H1 (cell line): ENCODE data around the gene CUEDC2. TPM values are rescaled to one million over a fixed set of nuclear protein-coding genes. Genes with fewer than 3 reads are reported as not detected.

ENCODE experiments used
- CTCF ChIA-PET: fragments of 300-600 bp; sonication (Branson Sonifier 250); formaldehyde crosslinking; loops from one replicate; lab custom pipeline; 2021; ENCODE audit not compliant: partially characterized antibody; lab: Charles Lee
- POLR2A ChIA-PET: fragments of 300-600 bp; sonication (Branson Sonifier 250); formaldehyde crosslinking; loops from one replicate; lab custom pipeline; 2021; ENCODE audit warnings: inconsistent platforms; ENCODE audit not compliant: partially characterized antibody; lab: Charles Lee
- DNase-seq, 2 experiments: peaks; one replicate each; pipeline versions ENCODE4 v3.0.0 to v3.0.0-alpha.2; 2010 to 2022; ENCODE audit warnings: low spot score in 2 of 2, low read depth in 1 of 2, mixed read lengths in 1 of 2
- FAIRE-seq: peaks from 2 replicates; lab custom pipeline; 2011; peaks lifted over from hg19 to GRCh38; lab: Jason Lieb, UNC
- H2AFZ ChIP-seq: 2 replicates; pipeline ENCODE4 v1.8.1; 2012; ENCODE audit warnings: low read length, inconsistent platforms
- H2AK5ac ChIP-seq: 2 replicates; pipeline ENCODE4 v1.6.1; 2013; ENCODE audit warnings: low read depth, low read length
- H2BK120ac ChIP-seq: replicated peaks from 2 replicates; pipeline ENCODE3; 2013; ENCODE audit warnings: low read depth, low read length, inconsistent platforms
- H2BK12ac ChIP-seq: 2 replicates; pipeline ENCODE4 v1.6.1; 2013; ENCODE audit warnings: low read depth, low read length
- H2BK15ac ChIP-seq: 2 replicates; pipeline ENCODE4 v1.6.1; 2013; ENCODE audit warnings: low read length
- H2BK20ac ChIP-seq: 2 replicates; pipeline ENCODE4 v1.6.1; 2013; ENCODE audit warnings: low read length
- H2BK5ac ChIP-seq: 2 replicates; pipeline ENCODE4 v1.6.1; 2013; ENCODE audit warnings: low read depth, low read length
- H3K14ac ChIP-seq: 2 replicates; pipeline ENCODE4 v1.6.1; 2013; ENCODE audit warnings: inconsistent platforms; ENCODE audit not compliant: insufficient read length
- H3K18ac ChIP-seq: 2 replicates; pipeline ENCODE4 v1.6.1; 2013; ENCODE audit warnings: low read length; ENCODE audit errors: extremely low read depth
- H3K23ac ChIP-seq: 2 replicates; pipeline ENCODE4 v1.6.1; 2013; ENCODE audit warnings: inconsistent platforms; ENCODE audit not compliant: insufficient read length
- H3K23me2 ChIP-seq: 2 replicates; pipeline ENCODE4 v1.6.1; 2013; ENCODE audit warnings: low read depth, low read length
- H3K27ac ChIP-seq: 2 replicates; pipeline ENCODE4 v1.6.1; 2011; ENCODE audit warnings: low read depth, low read length, inconsistent platforms
- H3K27me3 ChIP-seq, 4 experiments: replicated peaks in 1 of 4; 1 replicate in 1 of 4; 2 replicates in 3 of 4; pipeline versions ENCODE4 v1.6.1 to v1.8.1; 2011 to 2013; ENCODE audit warnings: low read length in 3 of 4, mild to moderate bottlenecking in 3 of 4, inconsistent platforms in 2 of 4, mixed read lengths in 2 of 4, moderate library complexity in 1 of 4; ENCODE audit not compliant: control insufficient read depth in 3 of 4, insufficient read depth in 3 of 4; ENCODE audit errors: extremely low read depth in 1 of 4
- H3K36me3 ChIP-seq, 4 experiments: 2 replicates each; pipeline versions ENCODE4 v1.6.1 to v1.8.1; 2011 to 2013; ENCODE audit warnings: mild to moderate bottlenecking in 4 of 4, low read length in 3 of 4, moderate library complexity in 2 of 4, control low read depth in 1 of 4, inconsistent platforms in 1 of 4; ENCODE audit not compliant: insufficient read depth in 4 of 4, control insufficient read depth in 2 of 4
- H3K4ac ChIP-seq: replicated peaks from 2 replicates; pipeline ENCODE3; 2013; ENCODE audit warnings: low read length, low read depth, mixed read lengths, inconsistent platforms; ENCODE audit not compliant: insufficient read length
- H3K4me1 ChIP-seq, 4 experiments: replicated peaks in 1 of 4; 1 replicate in 1 of 4; 2 replicates in 3 of 4; pipeline versions ENCODE4 v1.6.1 to v1.8.1; 2011 to 2013; ENCODE audit warnings: low read length in 3 of 4, inconsistent platforms in 2 of 4, mixed read lengths in 1 of 4; ENCODE audit not compliant: insufficient read depth in 4 of 4, control insufficient read depth in 3 of 4
- H3K4me2 ChIP-seq, 2 experiments: 2 replicates each; pipeline versions ENCODE4 v1.6.1 to v1.8.1; 2011 to 2013; ENCODE audit warnings: low read depth in 2 of 2, low read length in 2 of 2, control low read depth in 1 of 2, inconsistent platforms in 1 of 2, mild to moderate bottlenecking in 1 of 2; ENCODE audit not compliant: insufficient read depth in 1 of 2
- H3K4me3 ChIP-seq, 4 experiments: fragments of 200-600, 300-600 bp in 1 of 4; sonication (generic), shearing (Covaris generic), sonication (Bioruptor Twin) in 1 of 4; 2 replicates each; pipeline versions ENCODE4 v1.5.1 to v1.8.1; 2011 to 2016; ENCODE audit warnings: low read length in 4 of 4, low read depth in 3 of 4, control low read depth in 2 of 4, inconsistent platforms in 2 of 4, mild to moderate bottlenecking in 2 of 4, mixed read lengths in 1 of 4, moderate library complexity in 1 of 4; ENCODE audit not compliant: insufficient read depth in 2 of 4; ENCODE audit errors: extremely low read depth in 1 of 4
- H3K56ac ChIP-seq: replicated peaks from 2 replicates; pipeline ENCODE3; 2013; ENCODE audit warnings: low read depth, mild to moderate bottlenecking, mixed read lengths, low read length, inconsistent platforms; ENCODE audit not compliant: insufficient read length
- H3K79me1 ChIP-seq: 2 replicates; pipeline ENCODE4 v1.6.1; 2013; ENCODE audit warnings: low read depth, low read length, control low read depth
- H3K79me2 ChIP-seq, 2 experiments: 2 replicates each; pipeline versions ENCODE4 v1.6.1 to v1.8.1; 2012 to 2013; ENCODE audit warnings: low read length in 2 of 2, mild to moderate bottlenecking in 2 of 2, inconsistent platforms in 1 of 2; ENCODE audit not compliant: insufficient read depth in 2 of 2, control insufficient read depth in 1 of 2
- H3K9ac ChIP-seq, 4 experiments: replicated peaks in 1 of 4; 1 replicate in 1 of 4; 2 replicates in 3 of 4; pipeline versions ENCODE4 v1.6.1 to v1.8.1; 2011 to 2013; ENCODE audit warnings: low read depth in 3 of 4, low read length in 3 of 4, control low read depth in 2 of 4, mild to moderate bottlenecking in 2 of 4, moderate library complexity in 2 of 4, inconsistent platforms in 1 of 4; ENCODE audit errors: extremely low read depth in 1 of 4
- H3K9me3 ChIP-seq, 2 experiments: 2 replicates each; pipeline versions ENCODE4 v1.6.1 to v1.8.1; 2012 to 2013; ENCODE audit warnings: mild to moderate bottlenecking in 2 of 2, moderate library complexity in 2 of 2, control low read depth in 1 of 2, inconsistent platforms in 1 of 2, low read depth in 1 of 2, low read length in 1 of 2, mixed read lengths in 1 of 2; ENCODE audit not compliant: insufficient read depth in 2 of 2
- H4K20me1 ChIP-seq, 2 experiments: replicated peaks in 1 of 2; 2 replicates each; pipeline versions ENCODE3 to v1.8.1; 2011 to 2013; ENCODE audit warnings: inconsistent platforms in 2 of 2, low read length in 2 of 2, mild to moderate bottlenecking in 1 of 2; ENCODE audit not compliant: insufficient read depth in 2 of 2, control insufficient read depth in 1 of 2
- H4K5ac ChIP-seq: 2 replicates; pipeline ENCODE4 v1.6.1; 2013; ENCODE audit warnings: low read length, low read depth, mixed read lengths, inconsistent platforms; ENCODE audit not compliant: insufficient read length
- H4K8ac ChIP-seq: 2 replicates; pipeline ENCODE4 v1.8.0; 2013; ENCODE audit warnings: mild to moderate bottlenecking, moderate library complexity, low read length, inconsistent platforms; ENCODE audit not compliant: insufficient read depth; ENCODE audit errors: extremely low read depth
- H4K91ac ChIP-seq: replicated peaks from 2 replicates; pipeline ENCODE3; 2013; ENCODE audit warnings: low read length, mixed read lengths, inconsistent platforms; ENCODE audit not compliant: insufficient read length
- BACH1 ChIP-seq: IDR thresholded peaks from 2 replicates; pipeline ENCODE4 v1.6.1; 2012; ENCODE audit warnings: low read length, improper control_type of control experiment
- CBX5 ChIP-seq: fragments of 300-800, 300-1000 bp; sonication (generic); IDR thresholded peaks from 2 replicates; pipeline ENCODE4 v1.7.1; 2016; ENCODE audit warnings: antibody characterized with exemption, low read length, low read depth
- EGR1 ChIP-seq: IDR thresholded peaks from 2 replicates; pipeline ENCODE4 v1.6.1; 2011; ENCODE audit warnings: low read depth, low read length, borderline replicate concordance
- SAP30 ChIP-seq: fragments of 300-600 bp; sonication (generic); IDR thresholded peaks from 2 replicates; pipeline ENCODE4 v1.7.1; 2012; ENCODE audit warnings: low read length, moderate library complexity, mild to moderate bottlenecking, inconsistent platforms; ENCODE audit not compliant: insufficient read depth, insufficient replicate concordance
- TBP ChIP-seq: IDR thresholded peaks from 2 replicates; pipeline ENCODE4 v1.6.1; 2011; ENCODE audit warnings: low read depth, low read length, improper control_type of control experiment
- WGBS, 2 experiments: shearing (Covaris generic) in 1 of 2; methylation state at CpG; one replicate each; pipeline versions ENCODE4 v1.1.6 to v1.1.7; 2013 to 2015; ENCODE audit warnings: low lambda C conversion rate in 2 of 2, mixed read lengths in 2 of 2, inconsistent platforms in 1 of 2, low coverage in 1 of 2, missing lambda C conversion rate in 1 of 2; ENCODE audit not compliant: insufficient replicate concordance in 2 of 2, insufficient coverage in 1 of 2, insufficient read length in 1 of 2; ENCODE audit errors: extremely low coverage in 1 of 2, missing lambda C conversion rate in 1 of 2; 5-methylcytosine and 5-hydroxymethylcytosine counted together
- polyA plus RNA-seq, 7 experiments: library from polyadenylated mRNA; depleted of rRNA in 3 of 7; stranded (reverse) in 5 of 7; unstranded in 2 of 7; fragments of >200 nt in 5 of 7; fragments of 200-250 nt in 2 of 7; gene quantifications; 1 replicate in 5 of 7; 2 replicates in 1 of 7; 4 replicates in 1 of 7; pipeline versions ENCODE4 v1.2.1 to v1.2.3, GENCODE V29; 2011 to 2013; ENCODE audit warnings: missing spikeins in 2 of 7, mixed read lengths in 2 of 7
- total RNA-seq: library from RNA; stranded (reverse); fragmentation: NEBNext Ultra II Directional; extraction: Animal tissue kit (Norgen Biotek cat#: 25700); gene quantifications from 2 replicates; pipeline ENCODE4 v1.2.1, GENCODE V29; 2021

CUEDC2 gene
- total and polyA plus RNA-seq, 2 of the 8 experiments (the other 6 are each of a cell fraction or from before 2014, with no cell fraction given) = 41.7 to 55.2 TPM

DNA sequence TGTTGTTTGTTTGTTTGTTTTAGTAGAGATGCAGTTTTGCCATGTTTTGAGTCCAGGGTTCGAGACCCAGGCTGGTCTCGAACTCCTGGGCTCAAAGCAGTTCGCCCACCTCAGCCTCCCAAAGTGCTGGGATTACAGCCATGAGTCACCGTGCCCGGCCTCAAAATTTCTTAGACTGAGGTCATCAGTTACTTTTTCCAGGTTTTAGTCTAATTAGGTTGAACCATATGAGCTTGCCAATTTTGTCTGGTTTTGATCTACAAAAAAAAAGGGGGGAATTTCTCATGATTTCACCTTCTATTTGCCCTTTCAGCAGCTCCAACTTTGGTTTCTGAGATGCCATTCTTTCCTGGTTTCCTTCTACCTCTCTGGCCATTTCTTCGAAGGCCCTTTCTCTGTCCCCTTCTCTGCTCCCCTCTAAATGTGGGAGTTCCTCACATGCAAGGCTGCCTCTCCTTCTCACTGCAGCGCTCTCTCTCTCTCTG lies 5.5 kb downstream of the CUEDC2 start:
- H2BK20ac ChIP-seq = no peak overlapping the region
- H3K79me1 ChIP-seq = no peaks in the 10 kb centered on the region
- peaks cover 5 to 7% of the 10 kb centered on the region in 2 experiments for H4K20me1 ChIP-seq
- H3K4me1 ChIP-seq = peaks cover 0 to 18% (median 9%) of the 10 kb centered on the region in 4 experiments; a peak in 6 of 7 replicates
- H2BK5ac ChIP-seq = no peak overlapping the region
- H2BK120ac ChIP-seq = no peak overlapping the region
- H3K56ac ChIP-seq = no peak overlapping the region
- no peak overlapping the region for H2AFZ ChIP-seq
- no peak overlapping the region for H3K18ac ChIP-seq
- 90% methylated on average over 7 of the region's 7 CpGs; no CpG with 5 or more reads in 1 of the 2 experiments for WGBS, 2 experiments
- no peak overlapping the region for H4K91ac ChIP-seq
- no peak overlapping the region for H3K4ac ChIP-seq
- no peak overlapping the region for H4K5ac ChIP-seq
- TF ChIP-seq SAP30 = no peak
- TF ChIP-seq BACH1 = no peak
- no peak for TF ChIP-seq TBP
- no peak for TF ChIP-seq EGR1
- no peak for TF ChIP-seq CBX5
- no peak overlapping the region for H3K14ac ChIP-seq
- no peak overlapping the region for H3K27ac ChIP-seq
- no peaks in the 10 kb centered on the region for H3K27me3 ChIP-seq
- no peak overlapping the region for H2BK12ac ChIP-seq
- FAIRE-seq = no peak
- no peak overlapping the region for H4K8ac ChIP-seq
- DNase-seq = no peak
- no peak overlapping the region for H2AK5ac ChIP-seq
- no peaks in the 10 kb centered on the region; a peak in 1 of 4 replicates for H3K79me2 ChIP-seq
- CTCF ChIA-PET = interaction anchor here (0.8 to 9.5 kb wide), 10 partner anchors 9 to 257 kb away, joined by 3 to 77 read pairs (median 6); no protein-coding TSS in a partner anchor
- POLR2A ChIA-PET = interaction anchor here (1.3 to 7.9 kb wide), 3 partner anchors 15 to 52 kb away, joined by 3 to 54 read pairs (median 11); partner anchors contain the start of gene C10orf95
- H3K4me3 ChIP-seq = no peak overlapping the region
- H3K36me3 ChIP-seq = peaks cover 0 to 3% (median 0%) of the 10 kb centered on the region in 4 experiments; a peak in 1 of 8 replicates
- H3K4me2 ChIP-seq = no peak overlapping the region
- no peaks in the 10 kb centered on the region for H3K9me3 ChIP-seq
- no peak overlapping the region for H3K9ac ChIP-seq
- peaks cover 8% of the 10 kb centered on the region for H3K23me2 ChIP-seq
- H2BK15ac ChIP-seq = no peak overlapping the region
- H3K23ac ChIP-seq = no peak overlapping the region
